Lower leg skin (tissue), 4 donors: ENCODE data around the gene RAB3C. TPM values are rescaled to one million over a fixed set of nuclear protein-coding genes. Genes with fewer than 3 reads are reported as not detected.

ENCODE experiments used
- DNase-seq, 2 donors: peaks; one replicate each; pipeline ENCODE4 v3.0.0-alpha.2; 2019; ENCODE audit warnings: low spot score in 2 of 2
- H3K4me3 ChIP-seq: fragments of 200-600 bp; sonication (generic); 2 replicates; pipeline ENCODE4 v1.5.1; 2017; ENCODE audit warnings: mild to moderate bottlenecking, low read depth; ENCODE audit not compliant: poor library complexity, severe bottlenecking
- POLR2A ChIP-seq, 2 donors: fragments of 450-650 bp; IDR thresholded peaks; one replicate each; pipeline ENCODE4 v1.6.1; 2016 to 2017; ENCODE audit warnings: antibody characterized with exemption in 2 of 2, mild to moderate bottlenecking in 1 of 2, moderate library complexity in 1 of 2
- WGBS, 2 donors: methylation state at CpG; one replicate each; pipeline ENCODE4 v1.1.5; 2018; 5-methylcytosine and 5-hydroxymethylcytosine counted together
- intact Hi-C: fragments of 100-400 bp; cut with DNase I; formaldehyde crosslinking; loops from one replicate; pipeline ENCODE4 v1.15.0; 2023; ENCODE audit warnings: low total_unique reads
- total RNA-seq, 4 donors: library from RNA; depleted of rRNA; stranded (reverse); fragments of >200 nt; gene quantifications; one replicate each; pipeline ENCODE4 v1.1.0, GENCODE V29; 2016
- TF ChIP-seq, protein P1 (sequence below), 3 donors: fragments of 450-650 bp; IDR thresholded peaks; one replicate each; pipeline ENCODE4 v1.5.1; 2016; ENCODE audit warnings: antibody characterized with exemption in 3 of 3, mild to moderate bottlenecking in 3 of 3, moderate library complexity in 2 of 3

Gene RAB3C
- total RNA-seq, 4 donors from 2014 or later: 0.04 to 1.2 (median 0.14) TPM

DNA sequence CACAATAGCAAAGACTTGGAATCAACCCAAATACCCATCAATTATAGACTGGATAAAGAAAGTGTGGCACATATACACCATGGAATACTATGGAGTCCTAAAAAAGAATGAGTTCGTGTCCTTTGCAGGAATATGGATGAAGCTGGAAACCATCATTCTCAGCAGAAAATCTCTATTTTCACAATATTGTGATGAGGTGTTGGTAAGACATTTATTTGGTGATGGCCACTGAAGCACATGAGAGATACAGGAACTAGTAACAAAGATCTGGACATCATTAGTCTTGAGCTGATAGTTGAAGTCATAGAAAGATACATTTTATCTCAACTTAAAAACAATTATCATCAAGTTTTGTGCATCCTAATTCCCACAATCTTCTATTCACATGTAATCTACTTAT, 70.6 kb downstream of the RAB3C start:
- WGBS, 2 donors: 86 to 97% methylated on average over 1 of the region's 1 CpG

DNA sequence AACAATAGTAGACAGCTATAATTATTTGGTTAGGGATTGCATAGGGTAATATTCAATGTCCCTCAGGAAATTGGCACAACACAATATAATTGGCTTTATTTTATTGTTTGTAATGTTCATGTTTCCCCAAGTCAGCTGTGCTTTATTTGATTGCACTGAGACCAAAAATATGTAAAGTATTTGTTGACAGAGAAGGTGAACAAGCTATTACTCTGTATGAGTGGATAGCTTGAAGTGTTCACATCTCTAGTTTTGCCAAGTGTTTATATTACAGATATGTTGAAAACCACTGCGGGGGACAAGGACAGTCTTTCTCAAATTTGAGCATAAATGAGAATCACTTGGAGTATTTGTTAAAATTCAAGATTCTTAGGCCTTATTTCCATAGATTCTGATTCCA, 83.3 kb downstream of the RAB3C start:
- TF ChIP-seq POLR2A (IDR thresholded peaks at IDR 0.05): no peak
- TF ChIP-seq, protein P1, sequence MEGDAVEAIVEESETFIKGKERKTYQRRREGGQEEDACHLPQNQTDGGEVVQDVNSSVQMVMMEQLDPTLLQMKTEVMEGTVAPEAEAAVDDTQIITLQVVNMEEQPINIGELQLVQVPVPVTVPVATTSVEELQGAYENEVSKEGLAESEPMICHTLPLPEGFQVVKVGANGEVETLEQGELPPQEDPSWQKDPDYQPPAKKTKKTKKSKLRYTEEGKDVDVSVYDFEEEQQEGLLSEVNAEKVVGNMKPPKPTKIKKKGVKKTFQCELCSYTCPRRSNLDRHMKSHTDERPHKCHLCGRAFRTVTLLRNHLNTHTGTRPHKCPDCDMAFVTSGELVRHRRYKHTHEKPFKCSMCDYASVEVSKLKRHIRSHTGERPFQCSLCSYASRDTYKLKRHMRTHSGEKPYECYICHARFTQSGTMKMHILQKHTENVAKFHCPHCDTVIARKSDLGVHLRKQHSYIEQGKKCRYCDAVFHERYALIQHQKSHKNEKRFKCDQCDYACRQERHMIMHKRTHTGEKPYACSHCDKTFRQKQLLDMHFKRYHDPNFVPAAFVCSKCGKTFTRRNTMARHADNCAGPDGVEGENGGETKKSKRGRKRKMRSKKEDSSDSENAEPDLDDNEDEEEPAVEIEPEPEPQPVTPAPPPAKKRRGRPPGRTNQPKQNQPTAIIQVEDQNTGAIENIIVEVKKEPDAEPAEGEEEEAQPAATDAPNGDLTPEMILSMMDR (IDR thresholded peaks at IDR 0.05): no peak
- H3K4me3 ChIP-seq: no peak overlapping the region
- intact Hi-C loops: no loop called here
- WGBS, 2 donors: 63 to 74% methylated on average over 1 of the region's 1 CpG
- DNase-seq: no peak

More for the DNA sequence above, 70.6 kb downstream of the RAB3C start:
- H3K4me3 ChIP-seq: no peak overlapping the region
- intact Hi-C loops: no loop called here
- TF ChIP-seq, protein P1 (IDR thresholded peaks at IDR 0.05): no peak
- no peak for TF ChIP-seq POLR2A (IDR thresholded peaks at IDR 0.05)
- DNase-seq: no peak

DNA sequence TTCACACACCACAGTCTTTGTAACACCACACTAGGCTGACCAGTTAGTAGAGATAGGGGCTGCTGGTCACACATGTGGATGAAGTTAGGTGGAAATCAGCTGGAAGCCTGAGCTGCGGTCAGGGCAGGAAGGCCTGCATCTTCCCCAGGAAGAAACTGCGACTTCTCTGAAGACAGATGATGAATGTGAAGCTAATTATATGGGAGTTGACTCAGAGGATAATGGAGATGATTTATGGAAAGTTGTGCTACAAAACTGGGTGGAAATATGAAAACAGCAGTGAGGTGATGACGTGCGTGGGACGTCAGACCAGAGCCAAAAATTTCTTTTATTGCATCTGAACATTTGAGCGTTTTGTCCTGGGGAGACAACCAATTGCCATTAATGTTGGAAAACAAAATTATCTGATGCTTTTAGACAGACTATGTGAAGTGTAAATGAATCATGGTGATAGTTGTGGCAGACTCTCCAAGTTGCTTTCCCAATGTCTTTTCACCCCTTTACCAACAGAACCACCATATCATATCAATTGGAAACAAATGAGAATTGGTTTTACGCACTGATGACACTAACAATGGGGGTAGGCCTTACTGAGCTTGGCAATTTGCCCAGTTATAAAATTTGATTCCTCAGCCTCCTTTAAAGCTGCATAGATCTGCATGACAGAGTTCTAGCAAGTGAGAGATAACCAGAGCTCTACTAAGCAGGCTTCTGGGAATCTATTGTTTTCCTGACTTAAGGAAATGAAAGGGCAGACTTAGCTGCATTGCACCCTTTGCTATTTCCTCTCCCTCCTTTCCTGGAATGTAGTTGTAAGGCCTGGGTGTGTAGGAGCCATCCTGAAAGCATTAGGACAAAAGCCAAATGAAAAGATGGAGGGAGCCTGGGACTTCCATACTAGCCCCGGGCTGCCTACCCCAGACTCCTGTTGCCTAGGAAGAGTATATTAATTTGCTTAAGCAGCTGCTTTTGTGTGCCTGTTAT, 84.0 kb downstream of the RAB3C start:
- intact Hi-C loops: no loop called here
- WGBS, 2 donors: 44 to 49% methylated on average over 8 of the region's 8 CpGs
- TF ChIP-seq, protein P1 (IDR thresholded peaks at IDR 0.05): no peak
- TF ChIP-seq POLR2A (IDR thresholded peaks at IDR 0.05): no peak
- no peak for DNase-seq
- H3K4me3 ChIP-seq: no peak overlapping the region

DNA sequence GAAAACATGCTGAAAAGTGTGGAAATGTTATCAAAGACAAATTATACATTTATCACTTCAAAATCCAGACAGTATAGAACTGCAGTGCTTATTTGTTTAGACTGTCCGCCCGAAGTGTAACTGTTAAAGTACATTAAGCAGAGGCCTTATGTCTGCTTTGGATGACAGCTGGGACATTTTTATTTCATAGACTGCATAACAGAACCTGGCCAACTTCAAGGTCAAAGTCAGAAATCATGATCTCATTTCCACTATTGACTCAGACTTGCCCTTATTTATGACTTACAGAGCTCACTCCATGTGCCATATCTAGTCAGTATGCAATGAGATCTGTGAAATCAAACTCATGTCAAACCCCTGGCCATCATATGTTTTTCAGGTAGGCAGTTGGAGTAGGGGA, 87.7 kb downstream of the RAB3C start:
- WGBS, 2 donors: 53 to 69% methylated on average over 2 of the region's 2 CpGs
- TF ChIP-seq, protein P1 (IDR thresholded peaks at IDR 0.05): no peak
- TF ChIP-seq POLR2A (IDR thresholded peaks at IDR 0.05): no peak
- intact Hi-C loops: no loop called here
- H3K4me3 ChIP-seq: no peak overlapping the region
- DNase-seq: no peak

DNA sequence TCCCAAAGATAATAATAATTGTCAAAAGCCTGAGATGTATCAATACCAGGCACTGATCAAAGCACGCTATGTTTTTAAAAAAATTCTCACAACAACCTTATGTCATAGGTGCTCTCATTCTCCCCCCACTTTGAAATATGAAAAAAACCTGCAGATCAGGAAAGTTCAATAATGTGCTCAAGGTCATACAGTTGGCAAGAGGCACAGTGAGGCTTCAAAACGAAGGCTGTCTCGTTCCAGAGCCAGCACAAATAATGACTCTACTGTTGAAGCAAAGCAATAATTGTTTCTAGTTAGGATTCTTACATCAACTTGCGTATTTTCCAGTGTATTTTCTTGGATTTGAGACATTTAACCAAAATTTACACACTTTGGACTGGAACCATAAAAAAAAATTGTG, 88.3 kb downstream of the RAB3C start:
- WGBS, 2 donors: 58 to 66% methylated on average over 4 of the region's 4 CpGs
- TF ChIP-seq, protein P1 (IDR thresholded peaks at IDR 0.05): no peak
- TF ChIP-seq POLR2A (IDR thresholded peaks at IDR 0.05): no peak
- no peak for DNase-seq
- intact Hi-C loops: no loop called here
- H3K4me3 ChIP-seq: no peak overlapping the region
